GM18909 (cell line): ENCODE results near the gene RHBDF1.

ENCODE experiments used
- ATAC-seq: cut with Tn5 transposase; IDR thresholded peaks from one replicate; pipeline ENCODE4 v1.9.1; 2021; ENCODE audit warnings: mild to moderate bottlenecking; ENCODE audit not compliant: unreplicated experiment, poor library complexity

RHBDF1 gene

DNA sequence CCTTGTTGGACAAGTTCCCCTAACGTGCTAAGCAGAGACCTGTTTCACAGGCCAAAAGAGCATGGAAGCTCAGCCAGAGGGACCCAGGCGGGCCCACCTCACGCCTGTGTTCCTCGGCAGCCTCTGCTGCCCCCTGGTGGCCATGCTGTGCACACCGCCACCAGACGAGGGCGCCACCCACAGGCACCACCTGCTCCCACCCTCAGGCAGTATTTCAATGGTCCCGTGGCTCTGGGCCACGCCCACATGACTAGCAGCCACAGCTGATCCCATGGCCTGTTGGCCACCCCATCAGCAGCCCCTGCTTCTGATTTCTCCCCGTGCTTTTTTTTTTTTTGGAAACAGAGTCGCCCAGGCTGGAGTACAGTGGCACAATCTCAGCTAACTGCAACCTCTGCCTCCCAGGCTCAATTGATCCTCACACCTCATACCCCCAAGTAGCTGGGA, 24.5 kb upstream of the RHBDF1 start:
- ATAC-seq: peak; percentile 80

DNA sequence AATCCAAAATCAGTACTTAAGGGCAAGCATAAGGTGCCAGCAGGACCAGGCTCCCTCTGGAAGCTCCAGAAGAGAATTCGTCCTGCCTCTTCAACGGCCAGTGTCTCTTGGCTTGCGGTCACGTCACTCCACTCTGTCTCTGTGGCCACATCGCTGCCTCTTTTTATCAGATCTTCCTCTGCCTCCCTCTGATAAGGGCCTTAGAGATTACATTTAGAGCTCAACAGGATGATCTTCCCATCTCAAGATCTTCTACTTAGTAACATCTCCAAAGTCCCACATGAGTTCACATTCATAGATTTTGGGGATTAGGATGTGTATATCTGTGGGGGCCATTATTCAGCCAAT, 22.5 kb upstream of the RHBDF1 start:
- ATAC-seq: no peak

DNA sequence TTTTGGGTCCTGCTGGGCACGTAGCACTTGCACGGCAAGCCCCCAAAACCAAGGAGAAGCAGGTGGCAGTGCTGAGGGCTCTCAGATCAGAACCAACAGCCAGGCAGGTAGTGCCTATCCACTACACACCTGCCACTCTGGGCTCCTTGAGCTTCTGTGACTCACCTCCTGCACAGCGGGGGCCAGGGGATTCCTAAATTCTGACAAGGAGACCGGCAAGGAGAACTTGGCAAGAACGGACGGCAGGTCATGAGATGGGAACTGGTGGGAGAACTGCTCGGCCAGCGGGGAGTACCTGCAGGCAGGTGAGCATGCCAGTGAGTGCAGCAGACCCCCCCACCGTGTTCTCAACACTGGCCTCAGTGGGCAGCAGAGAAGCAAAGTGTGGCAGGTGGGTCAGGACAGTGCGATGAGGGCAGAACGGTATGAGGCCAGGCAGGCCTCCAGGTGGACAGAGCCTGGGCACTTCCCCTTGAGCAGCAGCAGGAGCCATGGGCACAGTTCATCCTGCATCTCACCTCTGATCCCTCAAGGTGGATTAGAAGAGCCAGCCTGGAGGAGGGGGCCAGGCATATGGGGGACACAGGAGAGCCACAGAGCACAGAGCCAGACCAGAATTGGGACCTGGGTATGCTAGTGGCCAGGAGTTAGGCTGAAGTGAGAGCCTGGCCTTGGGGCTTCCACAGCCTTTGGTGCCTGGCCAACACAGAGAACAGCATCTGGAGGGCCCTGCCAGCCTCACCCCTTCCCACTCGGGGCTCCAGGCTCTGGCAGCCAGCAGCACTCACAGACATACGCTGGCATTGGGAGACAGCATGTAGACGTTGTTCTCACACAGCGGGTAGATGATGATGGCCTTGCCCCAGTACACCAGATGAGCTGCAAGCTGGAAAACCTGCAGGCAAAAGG, 20.3 kb upstream of the RHBDF1 start:
- no peak for ATAC-seq

DNA sequence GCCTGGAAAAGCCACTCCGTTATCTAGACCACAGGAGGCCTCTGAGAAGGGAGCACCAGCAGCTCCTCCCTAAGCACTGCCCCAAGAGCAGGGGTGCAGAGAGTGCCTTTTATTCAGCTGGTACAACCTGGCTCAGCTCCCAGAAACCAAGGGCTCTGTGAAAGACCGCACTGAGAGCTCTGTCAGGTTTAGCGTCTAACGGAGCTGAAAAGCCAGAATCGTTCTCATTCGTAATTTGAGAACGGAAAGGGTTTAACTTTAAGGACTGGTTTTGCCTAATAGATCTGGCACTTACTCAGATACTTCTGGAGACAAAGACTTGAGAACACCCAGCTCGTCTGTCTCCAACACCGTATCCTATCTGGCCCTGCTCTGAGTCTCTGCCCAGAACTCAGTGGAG, 19.1 kb upstream of the RHBDF1 start:
- ATAC-seq: no peak

DNA sequence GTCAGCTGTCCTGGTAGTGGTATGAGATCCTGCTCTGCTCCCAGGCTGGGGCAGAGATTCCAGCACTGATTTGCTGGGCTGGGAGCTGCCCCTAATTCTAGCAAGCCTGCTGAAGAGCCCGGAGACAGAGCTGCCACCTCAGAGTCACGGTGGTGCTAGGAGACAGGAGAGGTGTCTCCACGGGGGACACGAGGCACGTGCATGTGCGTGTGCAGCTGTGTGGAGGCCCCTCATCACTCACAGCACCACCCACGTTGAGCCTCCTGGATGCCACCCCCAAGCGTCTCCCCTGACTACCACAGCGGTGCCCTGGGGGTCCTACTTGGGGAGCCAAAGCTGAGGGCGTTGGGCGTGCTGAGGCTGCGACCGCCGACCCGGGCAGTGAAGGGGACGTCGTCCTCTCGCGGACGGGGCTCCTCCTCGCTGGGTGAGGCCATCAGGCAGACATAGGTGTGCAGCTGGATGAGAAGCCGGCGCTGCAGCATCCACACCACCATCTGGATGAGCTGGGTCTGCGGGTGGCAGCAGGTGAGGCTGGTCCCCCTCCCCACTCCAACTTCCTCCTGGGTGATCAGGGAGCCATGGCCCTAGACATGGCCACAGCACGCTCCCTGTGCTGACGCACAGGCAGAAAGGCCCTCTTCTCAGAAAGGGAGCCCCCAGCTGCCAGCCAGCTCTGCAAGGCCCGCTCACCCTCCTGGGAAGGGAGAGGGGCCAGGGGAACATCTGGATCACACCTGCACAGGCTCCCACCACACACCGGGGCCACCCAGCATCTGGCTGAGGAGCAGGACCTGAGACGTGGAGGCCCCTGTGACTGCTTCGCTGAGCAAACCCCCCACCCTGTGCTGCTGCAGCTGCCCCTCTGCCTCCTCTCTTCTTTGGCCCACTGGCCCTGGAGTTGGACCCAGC, 17.2 kb upstream of the RHBDF1 start:
- no peak for ATAC-seq

DNA sequence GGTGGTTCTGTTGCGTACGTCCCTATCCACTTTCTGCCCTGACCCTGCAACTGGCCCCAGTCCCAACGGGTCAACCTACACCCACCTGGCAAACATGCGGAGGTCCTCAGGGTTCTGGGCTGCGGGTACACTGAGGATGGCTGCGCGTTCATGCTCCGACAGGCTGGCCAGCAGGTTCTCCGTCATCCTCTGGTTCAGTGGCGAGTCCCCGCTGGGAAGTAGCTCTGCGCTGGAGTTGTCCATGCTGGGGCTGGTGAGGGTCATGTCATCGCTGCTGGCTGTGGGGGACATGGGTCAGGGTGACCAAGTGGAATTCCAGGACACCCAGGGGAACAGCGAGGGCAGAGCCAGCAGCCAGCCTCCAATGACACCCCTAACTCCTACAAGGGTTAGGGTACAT, 16.2 kb upstream of the RHBDF1 start:
- ATAC-seq: no peak

DNA sequence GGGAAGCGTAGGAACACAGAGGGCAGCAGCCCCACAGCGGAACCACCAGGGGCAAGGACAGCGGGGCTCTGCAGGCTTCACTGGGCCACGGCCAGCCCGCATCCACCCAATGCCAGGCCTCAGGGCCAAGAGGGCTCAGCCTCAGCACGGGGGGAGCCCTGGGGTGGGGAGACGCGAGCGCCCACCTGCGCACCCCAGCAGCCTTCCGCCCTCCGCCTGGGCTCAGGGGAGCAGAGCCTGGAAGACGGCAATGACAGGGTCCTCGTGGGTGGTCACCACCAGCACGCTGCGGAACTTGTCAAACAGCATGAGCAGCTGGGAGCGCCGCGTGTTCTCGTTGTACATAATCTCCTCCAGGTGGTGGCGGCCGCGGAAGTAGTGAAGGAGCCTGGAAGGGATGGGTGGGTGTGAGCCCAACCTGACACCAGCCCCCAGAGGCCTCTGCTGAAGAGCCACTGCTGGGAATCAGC, 14.1 kb upstream of the RHBDF1 start:
- ATAC-seq: no peak

DNA sequence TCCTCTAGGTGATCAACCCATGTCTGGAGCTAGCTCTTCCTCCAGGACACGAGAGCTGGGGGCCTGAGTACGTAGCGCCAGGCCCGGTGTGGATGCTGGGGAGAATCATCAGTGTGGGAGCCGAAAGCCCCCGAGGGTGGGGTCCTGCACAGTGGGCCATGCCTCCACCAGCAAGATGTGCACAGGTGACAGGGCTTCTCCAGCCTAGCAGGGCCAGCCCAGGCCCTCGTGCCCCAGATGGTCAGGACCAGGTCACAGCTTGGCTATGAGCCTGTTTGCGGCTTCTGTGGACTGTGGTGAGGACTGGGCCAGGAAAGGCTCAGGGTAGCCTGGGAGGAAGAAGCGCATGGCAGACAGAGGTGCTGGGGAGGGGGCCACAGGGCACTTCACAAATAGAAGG, 13.4 kb upstream of the RHBDF1 start:
- ATAC-seq: no peak

DNA sequence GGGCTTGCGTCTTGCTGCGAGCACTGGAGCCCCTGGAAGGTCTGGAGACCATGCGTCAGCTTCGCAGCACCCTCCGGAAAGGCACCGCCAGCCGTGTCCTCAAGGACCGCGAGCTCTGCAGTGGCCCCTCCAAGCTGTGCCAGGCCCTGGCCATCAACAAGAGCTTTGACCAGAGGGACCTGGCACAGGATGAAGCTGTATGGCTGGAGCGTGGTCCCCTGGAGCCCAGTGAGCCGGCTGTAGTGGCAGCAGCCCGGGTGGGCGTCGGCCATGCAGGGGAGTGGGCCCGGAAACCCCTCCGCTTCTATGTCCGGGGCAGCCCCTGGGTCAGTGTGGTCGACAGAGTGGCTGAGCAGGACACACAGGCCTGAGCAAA, 13.0 kb upstream of the RHBDF1 start:
- no peak for ATAC-seq

DNA sequence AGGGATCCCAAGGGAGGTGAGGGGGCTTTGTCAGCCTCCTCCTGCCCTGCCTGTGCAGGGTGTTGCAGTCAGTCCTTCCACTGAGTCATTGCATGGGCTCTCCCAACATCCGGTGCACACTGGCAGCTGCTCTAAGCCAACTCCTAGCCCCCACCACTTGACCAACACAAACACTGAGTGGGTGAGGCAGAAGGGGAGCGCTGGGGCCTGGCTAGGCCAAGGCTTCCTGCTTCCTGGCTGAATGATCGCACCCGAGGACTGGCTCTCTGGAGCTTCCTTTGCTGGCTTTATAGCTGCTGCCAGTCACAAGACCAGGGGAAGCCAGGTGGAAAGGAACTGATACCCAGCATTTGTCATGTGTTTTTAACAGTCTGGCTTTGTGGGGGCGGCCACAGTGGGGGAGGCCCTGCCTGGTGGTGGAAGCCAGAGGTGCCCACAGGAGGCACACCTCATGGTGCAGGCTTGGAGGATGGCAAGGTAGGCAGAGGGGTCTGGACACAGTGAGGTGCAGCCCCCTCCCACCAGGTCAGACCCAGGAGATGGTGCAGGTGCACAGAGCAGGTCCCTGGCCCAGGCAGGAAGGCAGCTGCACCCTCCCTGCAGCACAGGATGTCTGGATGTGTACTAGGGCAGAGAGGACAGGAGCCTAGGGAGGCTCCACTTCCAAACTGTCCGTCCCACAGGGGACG, 12.4 kb upstream of the RHBDF1 start:
- peak; percentile 74 for ATAC-seq

DNA sequence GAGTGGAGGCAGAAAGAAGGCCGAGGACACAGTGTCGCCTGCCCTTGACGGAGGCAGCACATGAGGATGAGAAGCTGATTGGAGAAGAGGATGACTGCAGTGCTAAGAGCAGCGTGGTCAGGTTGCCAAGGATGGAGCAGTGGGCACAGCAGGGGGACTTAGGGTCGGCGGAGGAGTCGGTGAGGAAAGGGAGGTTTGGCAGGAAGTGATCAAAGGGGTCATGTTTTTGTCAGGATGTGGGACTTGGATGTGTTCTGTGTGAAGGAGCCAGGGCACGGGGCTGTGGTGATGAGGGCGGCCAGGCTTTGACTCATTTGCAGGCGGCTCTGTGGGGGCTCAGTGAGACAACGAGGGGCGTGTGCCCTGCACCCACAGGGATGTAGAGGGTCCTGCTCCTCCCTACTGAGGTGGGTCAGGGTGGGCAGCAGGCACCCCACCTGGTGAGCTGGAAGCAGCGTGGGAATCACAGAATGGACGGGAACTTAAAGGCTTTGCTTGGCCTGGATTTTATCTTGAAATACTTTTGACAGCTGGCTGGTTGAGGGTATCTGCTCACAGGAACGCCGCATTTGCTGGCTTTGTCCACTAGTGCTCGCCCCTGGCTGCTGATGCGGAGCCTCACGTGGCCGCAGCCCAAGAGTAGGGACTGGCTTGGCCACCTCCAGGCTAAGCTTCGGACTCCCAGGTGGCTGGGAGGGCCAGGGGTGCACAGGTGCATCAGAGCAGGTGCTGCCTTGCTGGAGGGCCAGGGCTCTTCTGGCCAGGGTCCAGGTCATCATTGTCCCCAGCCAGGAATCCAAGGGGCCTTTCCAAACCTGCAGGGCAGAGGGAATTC, 11.6 kb upstream of the RHBDF1 start:
- ATAC-seq: no peak

DNA sequence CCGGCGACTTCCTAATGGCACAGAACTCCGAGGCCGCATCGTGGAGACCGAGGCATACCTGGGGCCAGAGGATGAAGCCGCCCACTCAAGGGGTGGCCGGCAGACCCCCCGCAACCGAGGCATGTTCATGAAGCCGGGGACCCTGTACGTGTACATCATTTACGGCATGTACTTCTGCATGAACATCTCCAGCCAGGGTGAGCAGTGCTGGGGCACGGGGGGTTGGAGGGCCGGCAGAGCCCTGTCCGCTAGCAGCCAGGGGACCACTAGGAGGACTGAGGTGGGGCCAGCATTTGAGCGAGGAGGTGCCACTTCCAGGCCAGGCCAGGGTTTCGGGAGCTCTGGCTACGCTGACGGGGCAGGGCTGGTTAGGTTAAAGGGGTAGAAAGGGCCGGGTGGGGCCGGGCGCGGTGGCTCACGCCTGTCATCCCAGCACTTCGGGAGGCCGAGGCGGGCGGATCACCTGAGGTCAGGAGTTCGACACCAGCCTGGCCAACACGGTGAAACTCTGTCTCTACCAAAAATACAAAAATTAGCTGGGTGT, 10.7 kb upstream of the RHBDF1 start:
- ATAC-seq: no peak

DNA sequence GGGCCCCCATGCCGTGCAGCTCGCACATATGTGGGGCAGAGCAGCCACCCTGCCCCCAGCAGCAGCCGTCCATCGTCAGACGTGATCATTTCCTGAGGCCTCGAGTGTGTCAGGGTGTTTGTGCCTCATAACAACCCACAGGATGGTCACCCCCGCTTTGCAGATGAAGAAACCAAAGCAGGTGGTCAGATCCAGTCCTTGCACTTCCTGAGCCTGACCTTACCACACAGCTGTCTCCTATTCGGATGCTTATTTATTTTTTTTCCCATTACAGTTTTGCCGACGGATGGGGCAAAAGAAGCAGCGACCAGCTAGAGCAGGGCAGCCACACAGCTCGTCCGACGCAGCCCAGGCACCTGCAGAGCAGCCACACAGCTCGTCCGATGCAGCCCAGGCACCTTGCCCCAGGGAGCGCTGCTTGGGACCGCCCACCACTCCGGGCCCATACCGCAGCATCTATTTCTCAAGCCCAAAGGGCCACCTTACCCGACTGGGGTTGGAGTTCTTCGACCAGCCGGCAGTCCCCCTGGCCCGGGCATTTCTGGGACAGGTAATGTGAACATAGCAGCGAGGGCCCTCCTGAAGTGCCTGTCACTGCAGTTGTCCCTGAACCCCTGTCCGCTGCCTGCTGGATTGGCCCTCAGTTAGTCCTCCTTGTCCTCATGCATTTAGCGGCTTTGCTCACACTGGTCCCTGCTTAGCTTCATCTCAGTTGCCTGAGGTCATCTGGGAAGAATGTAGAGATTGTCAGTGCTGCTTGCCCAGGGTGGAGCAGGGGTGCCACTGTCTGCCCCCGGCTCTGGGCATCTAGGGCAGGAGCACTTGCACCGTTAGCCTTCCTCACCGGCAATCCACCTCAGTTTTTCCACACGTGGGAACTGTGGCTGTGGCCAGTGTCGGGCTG, 7.0 kb upstream of the RHBDF1 start:
- ATAC-seq: no peak

DNA sequence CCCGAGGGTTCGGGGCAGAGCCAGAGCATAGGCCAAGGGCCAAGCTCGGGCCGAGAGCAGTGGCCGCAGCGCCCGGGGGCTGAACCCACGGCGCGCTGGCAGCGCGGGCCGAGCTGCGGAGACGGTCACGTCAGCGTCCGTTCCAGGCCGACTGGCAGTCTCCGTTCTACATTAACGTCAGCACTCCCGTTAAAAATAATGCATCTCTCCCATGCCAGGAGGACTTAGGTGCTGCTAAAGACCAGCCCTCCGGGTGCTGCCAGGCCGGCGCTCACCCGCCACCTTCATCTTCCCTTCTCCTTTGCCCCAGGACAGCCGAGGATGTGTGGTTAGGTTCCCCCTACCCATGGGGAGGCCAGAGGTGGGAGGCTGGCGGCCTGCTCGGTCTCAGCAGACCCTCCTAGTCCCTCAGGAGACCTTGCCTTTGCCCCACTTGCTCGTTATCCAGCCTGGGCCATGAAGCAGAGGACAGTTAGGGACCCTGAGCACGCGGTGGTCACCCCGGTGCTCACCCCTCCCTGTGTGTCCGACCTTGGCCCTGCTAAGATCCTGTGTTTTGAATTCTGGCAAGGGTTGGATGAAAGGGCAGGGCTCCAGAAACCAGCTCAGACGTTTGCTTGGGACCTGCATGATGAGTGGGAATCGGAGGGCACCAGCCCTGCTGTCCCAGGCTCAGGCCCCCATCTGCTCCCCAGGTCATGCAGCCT, 6.2 kb upstream of the RHBDF1 start:
- peak; percentile 9 for ATAC-seq

DNA sequence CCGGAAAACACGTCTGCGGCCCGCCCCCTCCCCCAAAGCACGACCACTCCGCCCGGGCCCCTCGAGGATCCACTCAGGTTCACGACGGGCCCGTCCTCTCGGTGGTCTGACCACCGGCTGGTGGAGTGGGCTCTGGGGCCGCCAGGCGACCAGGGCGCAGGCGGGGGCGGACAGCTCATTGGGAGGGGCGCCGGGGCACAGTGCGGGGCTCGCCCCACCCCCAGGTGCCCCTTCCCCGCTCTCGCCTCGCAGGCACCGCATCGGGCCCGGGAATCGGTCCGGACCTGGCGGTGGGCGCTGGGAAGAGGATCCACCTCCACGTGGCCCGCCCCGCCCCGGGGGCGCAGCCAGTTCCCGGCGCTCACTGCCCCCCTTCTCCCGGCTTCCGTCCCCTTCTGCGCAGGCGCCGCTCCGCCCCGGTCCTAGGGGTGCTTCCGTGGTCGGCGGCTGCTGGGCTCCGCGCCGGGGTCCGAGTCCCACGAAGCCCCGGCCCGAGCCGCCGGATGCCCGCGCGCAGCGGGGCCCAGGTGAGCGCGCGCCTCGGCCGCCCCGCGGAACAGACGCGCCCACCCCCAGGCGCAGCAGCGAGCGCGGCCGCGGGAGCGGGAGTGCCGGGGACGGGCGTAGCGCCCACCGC, 5.5 kb upstream of the RHBDF1 start, which contains the start of gene MPG:
Gene MPG, plus strand, starts transcription at position 419 of the 637 bp plus-strand sequence. Its CDS starts 85 bp downstream, at position 504.
- peak; percentile 67 for ATAC-seq

DNA sequence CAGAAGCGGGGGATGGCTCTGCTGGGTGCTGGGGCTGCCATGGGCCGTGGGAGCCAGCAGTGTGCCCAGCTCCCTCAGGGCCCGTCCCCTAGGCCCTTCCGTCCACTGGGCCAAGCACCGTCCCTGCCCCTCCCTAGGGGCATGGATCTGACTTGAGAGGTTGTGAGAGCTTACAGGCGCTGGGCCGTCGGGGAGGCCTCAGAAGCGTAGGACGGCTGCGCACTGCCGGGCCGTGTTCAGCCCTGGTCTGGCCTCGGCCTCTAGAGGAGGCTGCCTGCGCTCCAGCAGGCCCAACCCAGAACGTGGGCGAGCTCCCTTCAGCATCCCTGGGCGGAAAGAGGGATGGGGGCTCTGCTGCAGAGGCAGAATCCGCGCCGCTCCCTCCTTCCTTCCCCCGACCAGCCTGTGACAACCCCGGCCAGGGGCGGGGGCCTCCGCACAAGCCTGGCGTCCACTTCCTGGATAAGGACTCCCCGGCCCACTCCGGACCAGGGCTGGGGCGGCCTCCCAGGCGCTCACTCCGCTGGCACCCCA, 4.9 kb upstream of the RHBDF1 start:
- peak; percentile 32 for ATAC-seq
